Tongue (tissue), 2 donors: ENCODE measurements around the gene MAPK12. TPM values are rescaled to one million over a fixed set of nuclear protein-coding genes. Genes with fewer than 3 reads are reported as not detected.
A peak's percentile ranks its signal among the peaks of the same experiment; 100 is the strongest.
"Not testable (repeated sequence)": the region's sequence is repeated elsewhere in the genome, so short reads cannot be mapped to it uniquely, and the experiment has no call there.

Source experiments
- DNase-seq: peaks from one replicate; pipeline ENCODE4 v3.0.0-alpha.2; 2015
- total RNA-seq: library from RNA; depleted of rRNA; stranded (reverse); fragments of >200 nt; gene quantifications from one replicate; pipeline ENCODE4 v1.2.3, GENCODE V29; 2014

MAPK12 gene
- total RNA-seq, 1 donor from 2014 or later, result 29.4 TPM

DNA sequence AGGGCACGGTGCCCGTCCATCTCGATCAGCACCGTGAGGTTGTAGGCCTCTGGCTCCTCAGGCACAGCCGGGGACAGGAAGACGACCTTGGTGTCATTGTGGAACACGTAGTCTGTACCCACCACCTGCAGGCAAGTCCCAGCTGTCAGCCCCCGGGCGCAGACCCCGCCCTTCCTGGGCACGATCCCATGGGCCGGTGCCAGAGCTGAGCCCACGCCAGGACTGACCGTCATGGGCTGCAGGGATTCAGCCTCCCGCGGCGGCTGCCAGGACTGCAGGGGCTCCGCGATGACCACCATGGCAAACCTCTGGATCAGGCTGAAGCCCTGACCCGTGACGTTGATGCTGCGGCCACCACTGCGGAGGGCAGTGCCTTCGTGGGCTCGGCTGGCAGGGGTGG lies 20.5 kb upstream of the MAPK12 start:
- DNase-seq, result no peak

DNA sequence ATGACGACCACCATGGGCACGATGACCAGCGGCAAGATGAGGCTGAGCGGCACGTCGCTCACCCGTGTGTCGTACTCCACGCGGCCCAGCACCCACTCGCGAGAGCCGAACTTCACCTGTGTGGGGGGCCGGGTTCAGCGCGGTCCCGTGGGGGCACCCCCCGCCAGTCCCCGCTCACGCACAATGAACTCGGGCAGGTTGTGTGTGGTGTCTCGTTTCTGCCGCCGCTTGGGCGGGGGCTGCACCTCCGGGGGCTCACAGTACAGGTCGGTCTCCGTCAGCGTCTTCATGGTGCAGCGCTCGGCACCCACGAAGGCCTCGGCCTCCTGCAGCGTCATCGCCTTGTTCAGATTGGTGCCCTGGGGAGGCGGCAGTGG lies 19.9 kb upstream of the MAPK12 start:
- DNase-seq, result no peak

GRCh38 chr22:50280708-50281383 lies 19.4 kb upstream of the MAPK12 start:
- no peak for DNase-seq

DNA sequence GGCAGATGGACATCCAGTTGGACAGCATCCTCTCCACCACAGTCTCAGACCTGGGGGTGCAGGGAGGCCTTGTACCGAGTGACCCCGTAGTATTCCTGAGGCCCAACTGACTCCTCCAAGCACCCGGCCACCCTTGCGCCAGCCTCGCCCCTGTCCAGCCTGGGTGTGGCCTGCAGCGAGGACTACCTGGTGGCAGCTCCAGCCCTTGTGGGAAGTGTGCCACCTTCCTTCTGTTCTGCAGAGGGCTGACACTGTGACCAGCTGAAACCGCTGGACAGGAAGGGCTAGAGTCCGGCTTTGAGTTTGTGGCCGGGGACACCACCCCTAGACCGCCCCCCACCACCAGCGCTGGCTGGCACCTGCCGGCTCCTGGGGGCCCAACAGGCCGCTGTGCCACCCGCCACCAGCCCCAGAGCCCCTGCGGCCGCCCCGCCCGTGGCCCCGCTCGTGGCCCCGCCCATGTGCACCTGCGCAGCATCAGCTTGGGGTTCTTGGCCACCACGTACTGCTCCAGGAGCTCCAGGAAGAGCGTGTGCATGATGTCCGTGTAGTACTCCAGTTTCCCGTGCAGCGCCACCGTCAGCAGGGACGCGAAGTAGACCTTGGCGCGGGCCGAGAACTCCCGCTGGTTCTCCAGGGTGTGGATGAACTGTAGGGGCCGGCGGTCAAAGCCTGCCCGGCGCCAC lies 18.7 kb upstream of the MAPK12 start:
- DNase-seq, result no peak

- no peak for DNase-seq
Observed at GRCh38 chr22:50278956-50279619, 17.6 kb upstream of the MAPK12 start.

DNA sequence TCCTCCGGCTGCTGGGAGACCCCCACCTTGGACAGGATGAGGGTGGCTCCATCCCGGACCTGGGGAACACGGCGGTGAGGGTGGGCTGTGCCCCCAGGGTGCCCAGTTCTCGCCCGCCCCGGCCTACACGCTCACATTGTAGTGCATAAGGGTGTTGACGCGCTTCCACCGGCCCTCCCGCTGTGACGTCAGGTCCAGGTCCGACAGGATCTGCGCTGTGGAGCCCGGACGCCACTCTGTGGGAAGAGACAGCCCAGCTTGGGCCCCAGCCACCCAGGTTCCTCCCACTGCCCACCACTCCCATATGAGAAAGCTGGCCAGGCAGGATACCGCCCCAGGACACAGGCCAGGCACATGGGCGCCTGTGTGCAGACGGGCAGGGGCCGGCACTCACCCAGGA lies 17.0 kb upstream of the MAPK12 start:
- no peak for DNase-seq

- no peak for DNase-seq
Observed at GRCh38 chr22:50277761-50278160, 16.3 kb upstream of the MAPK12 start.

- DNase-seq, result no peak
Observed at GRCh38 chr22:50276143-50276542, 14.7 kb upstream of the MAPK12 start.

GRCh38 chr22:50275181-50276055 lies 13.9 kb upstream of the MAPK12 start:
- no peak for DNase-seq

DNA sequence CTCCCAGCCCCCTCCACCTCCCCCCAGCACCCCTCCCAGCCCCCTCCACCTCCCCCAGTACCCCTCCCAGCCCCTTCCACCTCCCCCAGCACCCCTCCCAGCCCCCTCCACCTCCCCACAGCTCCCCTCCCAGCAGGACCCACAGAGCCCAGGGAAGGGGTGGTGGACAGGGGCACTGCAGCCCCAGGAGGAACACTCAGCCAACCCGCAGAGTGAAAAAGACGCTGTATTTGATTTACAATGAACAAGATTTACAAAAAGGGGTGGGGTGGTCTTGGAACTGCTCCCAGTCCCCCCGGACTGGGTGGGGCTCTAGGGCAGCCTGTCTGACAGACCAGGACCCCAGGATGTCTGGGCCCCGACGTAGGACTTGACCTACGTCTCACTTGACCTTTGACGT lies 13.3 kb upstream of the MAPK12 start:
- DNase-seq, result no peak

DNA sequence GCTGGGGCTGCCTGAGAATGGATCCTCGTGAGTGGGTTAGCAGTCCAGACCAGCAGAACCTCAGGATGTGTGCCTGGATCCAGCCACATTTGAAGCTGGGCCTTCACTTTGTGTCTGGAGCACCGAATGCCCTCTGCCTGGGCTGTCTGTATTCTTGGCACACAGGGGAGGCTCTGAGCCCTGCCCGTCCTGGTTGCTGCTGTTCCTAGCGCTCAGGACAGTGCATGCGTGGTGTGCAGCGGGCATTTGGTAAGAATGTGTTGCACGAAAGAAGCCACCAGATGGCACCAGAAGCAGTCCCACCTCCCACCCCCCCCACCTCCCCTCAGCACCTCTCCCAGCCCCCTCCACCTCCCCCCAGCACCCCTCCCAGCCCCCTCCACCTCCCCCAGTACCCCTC lies 12.8 kb upstream of the MAPK12 start:
- peak; percentile 70 for DNase-seq

DNA sequence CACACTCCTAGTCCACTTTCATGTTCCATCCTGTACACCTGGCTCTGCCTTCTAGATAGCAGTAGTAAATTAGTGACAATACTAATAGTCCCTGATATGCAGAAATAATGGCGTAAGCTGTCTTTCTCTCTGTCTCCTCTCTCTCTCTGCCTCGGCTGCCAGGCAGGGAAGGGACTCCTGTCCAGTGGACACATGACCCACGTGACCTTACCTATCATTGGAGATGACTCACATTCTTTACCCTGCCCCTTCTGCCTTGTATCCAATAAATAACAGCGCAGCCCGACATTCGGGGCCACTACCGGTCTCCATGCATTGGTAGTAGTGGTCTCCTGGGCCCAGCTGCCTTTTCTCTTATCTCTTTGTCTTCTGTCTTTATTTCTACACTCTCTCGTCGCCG lies 12.3 kb upstream of the MAPK12 start:
- not testable (repeated sequence) for DNase-seq

DNA sequence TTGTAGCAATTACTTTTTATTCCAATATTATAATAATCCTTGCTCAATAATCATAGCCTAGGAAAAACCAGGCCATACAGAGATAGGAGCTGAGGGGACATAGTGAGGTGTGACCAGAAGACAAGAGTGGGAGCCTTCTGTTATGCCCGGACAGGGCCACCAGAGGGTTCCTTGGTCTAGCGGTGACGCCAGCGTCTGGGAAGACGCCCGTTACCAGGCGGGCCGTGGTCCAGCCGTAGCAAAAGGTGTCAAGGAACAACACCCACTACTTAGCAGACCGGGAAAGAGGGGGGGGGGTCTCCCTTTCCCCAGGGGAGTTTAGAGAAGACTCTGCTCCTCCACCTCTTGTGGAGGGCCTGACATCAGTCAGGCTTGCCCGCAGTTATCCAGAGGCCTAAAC lies 11.9 kb upstream of the MAPK12 start:
- DNase-seq, result not testable (repeated sequence)

GRCh38 chr22:50272044-50272802 lies 10.7 kb upstream of the MAPK12 start:
- no peak for DNase-seq

DNA sequence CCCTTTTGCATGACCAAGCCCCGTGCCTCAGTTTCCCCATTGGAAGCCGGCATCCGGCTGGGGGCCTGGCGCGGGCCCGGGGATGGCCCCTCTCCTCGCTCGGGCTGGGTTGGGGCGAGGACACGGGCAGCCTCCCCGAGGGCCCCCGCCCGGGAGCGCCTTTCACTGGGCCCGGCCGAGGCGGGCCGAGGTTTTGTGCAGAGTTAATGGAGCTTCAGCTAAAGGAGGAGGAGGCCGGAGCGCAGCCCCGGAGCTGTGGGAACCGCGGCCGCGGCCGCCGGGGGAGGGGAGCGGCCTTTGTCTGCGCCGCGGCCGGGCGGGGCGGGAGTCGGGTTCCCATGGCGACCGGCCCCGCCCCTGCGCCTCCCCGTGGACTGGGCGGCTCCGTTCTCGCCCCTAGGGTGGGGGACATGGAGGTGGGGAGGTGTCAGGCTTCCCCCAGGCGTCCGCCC lies 10.1 kb upstream of the MAPK12 start:
- peak; percentile 57 for DNase-seq

DNA sequence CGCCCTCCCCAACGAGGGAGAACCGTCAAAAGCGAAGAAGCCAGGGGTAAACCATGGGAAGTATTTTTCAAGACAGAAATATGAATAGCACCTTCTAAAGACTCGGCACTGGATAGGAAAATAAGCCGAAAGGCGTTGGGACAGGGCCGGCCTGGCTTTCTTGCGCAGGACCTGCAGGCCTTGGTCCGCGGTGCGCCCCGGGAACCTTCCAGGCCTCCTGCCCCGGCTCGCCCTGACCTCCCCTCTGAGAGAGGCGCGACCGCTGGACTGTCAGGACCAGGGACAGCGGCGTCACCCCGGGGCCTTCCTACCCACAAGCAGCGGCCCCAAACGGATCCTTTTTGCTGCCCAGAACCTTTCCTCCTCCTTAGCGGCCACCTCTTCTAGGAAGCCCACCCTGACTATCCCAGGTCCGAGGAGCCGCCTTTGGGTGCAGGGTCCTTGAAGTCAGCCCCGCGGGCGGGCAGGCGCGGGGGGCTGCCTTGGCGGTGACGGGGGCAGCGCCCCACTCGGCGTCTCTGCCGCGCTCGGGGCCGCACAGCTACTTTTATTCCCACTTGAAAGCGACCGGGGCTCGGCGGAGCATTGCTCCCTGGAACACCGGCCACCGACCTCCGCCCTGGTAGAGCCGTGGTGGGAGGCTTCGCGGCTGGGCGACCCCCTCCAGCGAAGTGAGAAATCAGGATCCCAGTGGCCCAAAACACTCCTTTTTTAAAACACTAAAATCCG lies 9.3 kb upstream of the MAPK12 start:
- DNase-seq, result peak; percentile 78

DNA sequence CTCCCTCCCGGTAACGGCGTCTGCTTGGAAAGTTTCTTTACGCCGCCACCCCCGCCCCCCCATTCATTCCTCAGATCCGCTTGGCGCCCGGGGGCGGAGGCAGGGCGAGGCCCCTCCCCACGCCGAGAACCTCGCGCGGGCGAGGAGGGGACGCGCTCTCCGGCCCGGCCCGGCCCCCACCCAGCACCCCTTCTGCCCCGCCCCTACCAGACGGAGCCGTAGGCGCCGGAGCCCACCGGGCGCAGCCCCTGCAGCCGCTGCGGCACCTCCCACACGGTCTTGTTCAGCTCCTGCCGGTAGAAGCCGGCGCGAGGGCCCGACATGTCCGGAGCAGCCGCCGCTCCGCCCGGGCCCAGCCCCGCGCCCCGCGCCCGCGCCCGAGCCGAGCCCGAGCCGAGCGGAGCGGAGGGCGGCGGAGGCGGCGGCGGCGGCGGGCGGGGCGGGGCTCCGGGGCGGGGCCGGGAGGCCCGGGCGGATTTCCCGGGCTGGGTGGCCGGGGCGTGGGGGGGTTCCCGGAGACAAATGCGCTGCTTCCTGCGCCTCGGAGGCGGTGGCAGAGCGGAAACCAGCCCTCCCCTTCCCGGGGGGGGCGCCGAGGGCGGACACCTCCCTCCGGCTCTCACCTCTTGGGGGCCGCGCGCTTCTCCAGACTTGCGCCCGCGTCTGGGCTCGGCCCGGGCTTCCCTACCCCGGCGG lies 8.6 kb upstream of the MAPK12 start, which contains the start of gene MAPK11:
MAPK11 (minus strand) TSS at position 411 of the 696 bp plus-strand sequence; CDS start at position 323, 88 bp downstream.
- no peak for DNase-seq

GRCh38 chr22:50269573-50269969 lies 8.1 kb upstream of the MAPK12 start:
- no peak for DNase-seq

- no peak for DNase-seq
Observed at GRCh38 chr22:50268655-50269113, 7.2 kb upstream of the MAPK12 start.
